HK-2 (cell line): ENCODE results near the gene CYSRT1.

ENCODE experiments used
- DNase-seq: peaks from one replicate; pipeline ENCODE4 v3.0.0-alpha.2; 2018; ENCODE audit not compliant: unreplicated experiment

Gene CYSRT1

GRCh38 chr9:137271696-137272076, 46.7 kb downstream of the CYSRT1 start:
- DNase-seq = no peak

GRCh38 chr9:137272241-137273094, 47.5 kb downstream of the CYSRT1 start:
- no peak for DNase-seq

GRCh38 chr9:137273095-137273490, 48.1 kb downstream of the CYSRT1 start:
- no peak for DNase-seq

- DNase-seq = no peak
Measured at GRCh38 chr9:137273611-137274320, 48.8 kb downstream of the CYSRT1 start.

GRCh38 chr9:137275203-137275587, 50.2 kb downstream of the CYSRT1 start:
- DNase-seq = no peak
